Neuron (in vitro differentiated cells): ENCODE measurements around the gene TLR7.

Experiments used
- H2AFZ ChIP-seq: one replicate; pipeline ENCODE4 v1.6.1; 2013; ENCODE audit warnings: low read depth, mild to moderate bottlenecking, inconsistent platforms, low read length, moderate library complexity
- H3K27me3 ChIP-seq: one replicate; pipeline ENCODE4 v1.6.1; 2013; ENCODE audit warnings: low read length; ENCODE audit not compliant: insufficient read depth
- H3K36me3 ChIP-seq: one replicate; pipeline ENCODE4 v1.6.1; 2013; ENCODE audit warnings: low read length; ENCODE audit not compliant: insufficient read depth
- H3K4me1 ChIP-seq: one replicate; pipeline ENCODE4 v1.6.1; 2013; ENCODE audit warnings: low read length; ENCODE audit not compliant: insufficient read depth
- H3K4me3 ChIP-seq: 2 replicates; pipeline ENCODE4 v1.5.1; 2013; ENCODE audit warnings: mild to moderate bottlenecking, low read length, moderate library complexity
- H3K9me3 ChIP-seq: one replicate; pipeline ENCODE4 v1.6.1; 2013; ENCODE audit warnings: low read length

The TLR7 gene

DNA sequence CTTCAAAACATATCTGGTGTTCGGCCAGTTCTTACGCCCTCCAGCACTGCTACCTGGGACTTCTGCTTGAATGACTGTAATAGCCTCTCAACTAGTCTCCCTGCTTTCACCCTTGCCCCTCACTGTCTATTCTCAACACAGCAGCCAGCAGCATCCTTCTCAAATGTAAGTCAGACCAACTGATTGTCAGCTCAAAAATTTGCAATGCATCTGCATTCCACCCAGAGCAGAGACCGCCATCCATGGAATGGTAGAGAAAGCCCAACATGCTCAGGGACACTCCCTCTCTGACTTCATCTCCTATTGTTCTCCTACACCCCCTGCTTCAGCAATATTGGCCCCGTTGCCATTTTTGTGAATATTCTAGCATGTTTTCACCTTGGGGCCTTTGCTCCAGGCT lies 5.9 kb downstream of the TLR7 start:
- no peaks in the 10 kb centered on the region for H3K4me1 ChIP-seq
- H3K36me3 ChIP-seq, result no peaks in the 10 kb centered on the region
- no peak overlapping the region for H2AFZ ChIP-seq
- no peaks in the 10 kb centered on the region for H3K9me3 ChIP-seq
- H3K4me3 ChIP-seq, result no peak overlapping the region
- H3K27me3 ChIP-seq, result no peaks in the 10 kb centered on the region

DNA sequence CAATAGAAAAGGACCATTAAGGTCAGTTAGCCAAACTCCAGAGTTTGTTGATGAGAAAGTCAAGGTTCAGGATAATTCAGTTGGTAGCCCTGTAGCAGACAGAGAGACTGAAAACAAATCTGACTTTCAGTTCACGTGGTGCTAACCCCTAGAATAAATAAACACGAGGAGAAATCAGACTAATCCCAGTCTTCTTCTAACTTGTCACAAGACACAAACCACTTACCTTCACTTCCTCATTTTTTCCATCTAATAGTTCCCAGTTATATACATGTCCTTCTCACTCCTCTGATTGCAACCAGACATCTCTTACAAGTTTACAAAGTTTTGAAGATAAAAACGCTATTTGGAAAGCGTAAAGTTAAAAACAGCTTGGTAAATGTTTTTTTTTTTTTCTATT lies 7.7 kb downstream of the TLR7 start:
- Histone ChIP-seq H3K36me3 (no peaks in the 10 kb centered on the region), H3K4me1 (no peaks in the 10 kb centered on the region), H3K4me3 (no peak overlapping the region), H3K9me3 (no peaks in the 10 kb centered on the region), H3K27me3 (no peaks in the 10 kb centered on the region), H2AFZ (no peak overlapping the region)

DNA sequence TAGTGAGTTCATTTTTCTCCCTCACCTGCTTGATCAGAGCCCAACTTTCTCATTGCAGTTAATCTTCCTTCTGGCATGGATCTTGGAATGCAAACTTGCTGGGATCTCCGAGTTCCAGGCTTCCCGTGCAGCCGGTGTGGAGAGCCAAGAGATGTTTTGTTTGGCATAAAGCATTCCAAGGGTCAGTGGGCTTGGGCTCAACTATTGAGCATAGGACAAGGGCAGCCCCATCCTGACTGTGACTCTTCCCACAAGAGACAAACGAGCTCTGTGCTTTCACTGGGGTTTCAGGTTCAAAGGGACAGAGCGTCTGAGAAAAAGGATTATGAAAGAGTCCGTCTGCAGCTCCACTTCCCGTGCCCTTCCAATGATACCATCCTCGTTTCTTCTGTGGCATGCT lies 10.5 kb downstream of the TLR7 start:
- Histone ChIP-seq H3K27me3 (peaks cover 3% of the 10 kb centered on the region), H3K9me3 (no peaks in the 10 kb centered on the region), H3K4me1 (no peaks in the 10 kb centered on the region)

DNA sequence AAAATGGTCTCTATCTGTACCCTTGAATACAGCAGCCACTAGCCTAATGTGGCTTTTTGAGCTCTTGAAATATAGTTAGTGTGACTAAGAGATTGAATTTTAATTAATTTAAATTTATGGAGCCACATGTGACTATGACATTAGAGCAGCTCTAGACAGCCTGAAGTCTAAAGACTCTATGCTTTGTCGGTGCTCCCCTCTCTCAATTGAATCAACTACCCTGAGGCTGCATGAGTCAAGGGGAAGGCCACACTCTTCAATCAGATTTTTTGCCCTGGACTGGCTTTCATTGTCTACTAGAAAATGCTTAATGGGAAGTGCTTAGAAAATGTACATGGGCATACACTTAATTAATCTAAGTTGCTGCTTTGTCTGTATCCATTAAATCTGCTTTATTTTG lies 11.7 kb downstream of the TLR7 start:
- Histone ChIP-seq H2AFZ (no peak overlapping the region), H3K4me1 (no peaks in the 10 kb centered on the region), H3K4me3 (no peak overlapping the region), H3K36me3 (no peaks in the 10 kb centered on the region), H3K27me3 (peaks cover 3% of the 10 kb centered on the region), H3K9me3 (no peaks in the 10 kb centered on the region)

More for the DNA sequence above, 10.5 kb downstream of the TLR7 start:
- Histone ChIP-seq H3K4me3 (no peak overlapping the region), H2AFZ (no peak overlapping the region), H3K36me3 (no peaks in the 10 kb centered on the region)

DNA sequence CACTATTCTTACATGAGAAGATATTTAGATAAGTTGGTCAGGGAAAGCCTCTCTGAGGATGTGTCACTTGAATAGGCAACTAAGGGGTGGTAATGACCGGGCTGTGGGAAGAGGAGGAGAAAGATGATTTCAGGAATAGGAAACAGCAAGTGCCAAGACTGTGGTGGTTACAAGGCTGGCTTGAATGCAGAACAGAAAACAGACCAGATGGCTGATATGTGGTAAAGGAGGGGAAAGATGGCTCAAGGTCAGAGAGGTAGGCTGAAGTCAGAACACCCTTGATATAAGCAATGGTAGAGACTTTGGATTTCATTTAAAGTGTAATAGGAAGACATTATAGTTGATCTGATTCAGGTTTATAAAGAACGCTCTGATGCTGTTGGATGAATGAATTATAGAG lies 15.0 kb downstream of the TLR7 start:
- Histone ChIP-seq H3K9me3 (no peaks in the 10 kb centered on the region), H3K27me3 (peaks cover 5% of the 10 kb centered on the region), H3K36me3 (no peaks in the 10 kb centered on the region), H3K4me1 (no peaks in the 10 kb centered on the region), H3K4me3 (no peak overlapping the region), H2AFZ (no peak overlapping the region)

DNA sequence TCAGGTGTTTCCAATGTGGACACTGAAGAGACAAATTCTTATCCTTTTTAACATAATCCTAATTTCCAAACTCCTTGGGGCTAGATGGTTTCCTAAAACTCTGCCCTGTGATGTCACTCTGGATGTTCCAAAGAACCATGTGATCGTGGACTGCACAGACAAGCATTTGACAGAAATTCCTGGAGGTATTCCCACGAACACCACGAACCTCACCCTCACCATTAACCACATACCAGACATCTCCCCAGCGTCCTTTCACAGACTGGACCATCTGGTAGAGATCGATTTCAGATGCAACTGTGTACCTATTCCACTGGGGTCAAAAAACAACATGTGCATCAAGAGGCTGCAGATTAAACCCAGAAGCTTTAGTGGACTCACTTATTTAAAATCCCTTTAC lies 18.6 kb downstream of the TLR7 start:
- no peak overlapping the region for H2AFZ ChIP-seq
- no peaks in the 10 kb centered on the region for H3K9me3 ChIP-seq

DNA sequence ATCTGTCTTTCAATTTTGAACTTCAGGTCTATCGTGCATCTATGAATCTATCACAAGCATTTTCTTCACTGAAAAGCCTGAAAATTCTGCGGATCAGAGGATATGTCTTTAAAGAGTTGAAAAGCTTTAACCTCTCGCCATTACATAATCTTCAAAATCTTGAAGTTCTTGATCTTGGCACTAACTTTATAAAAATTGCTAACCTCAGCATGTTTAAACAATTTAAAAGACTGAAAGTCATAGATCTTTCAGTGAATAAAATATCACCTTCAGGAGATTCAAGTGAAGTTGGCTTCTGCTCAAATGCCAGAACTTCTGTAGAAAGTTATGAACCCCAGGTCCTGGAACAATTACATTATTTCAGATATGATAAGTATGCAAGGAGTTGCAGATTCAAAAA lies 19.7 kb downstream of the TLR7 start:
- Histone ChIP-seq H3K9me3 (no peaks in the 10 kb centered on the region), H3K27me3 (peaks cover 3% of the 10 kb centered on the region), H3K4me1 (no peaks in the 10 kb centered on the region)

More for the DNA sequence above, 18.6 kb downstream of the TLR7 start:
- H3K36me3 ChIP-seq, result no peaks in the 10 kb centered on the region
- peaks cover 3% of the 10 kb centered on the region for H3K27me3 ChIP-seq
- no peaks in the 10 kb centered on the region for H3K4me1 ChIP-seq
- no peak overlapping the region for H3K4me3 ChIP-seq

DNA sequence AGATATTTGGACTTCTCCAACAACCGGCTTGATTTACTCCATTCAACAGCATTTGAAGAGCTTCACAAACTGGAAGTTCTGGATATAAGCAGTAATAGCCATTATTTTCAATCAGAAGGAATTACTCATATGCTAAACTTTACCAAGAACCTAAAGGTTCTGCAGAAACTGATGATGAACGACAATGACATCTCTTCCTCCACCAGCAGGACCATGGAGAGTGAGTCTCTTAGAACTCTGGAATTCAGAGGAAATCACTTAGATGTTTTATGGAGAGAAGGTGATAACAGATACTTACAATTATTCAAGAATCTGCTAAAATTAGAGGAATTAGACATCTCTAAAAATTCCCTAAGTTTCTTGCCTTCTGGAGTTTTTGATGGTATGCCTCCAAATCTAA lies 20.3 kb downstream of the TLR7 start:
- Histone ChIP-seq H3K4me3 (no peak overlapping the region), H2AFZ (no peak overlapping the region), H3K27me3 (peaks cover 3% of the 10 kb centered on the region), H3K9me3 (no peaks in the 10 kb centered on the region), H3K36me3 (no peaks in the 10 kb centered on the region), H3K4me1 (no peaks in the 10 kb centered on the region)

More for the DNA sequence above, 19.7 kb downstream of the TLR7 start:
- no peaks in the 10 kb centered on the region for H3K36me3 ChIP-seq
- no peak overlapping the region for H3K4me3 ChIP-seq
- H2AFZ ChIP-seq, result no peak overlapping the region

DNA sequence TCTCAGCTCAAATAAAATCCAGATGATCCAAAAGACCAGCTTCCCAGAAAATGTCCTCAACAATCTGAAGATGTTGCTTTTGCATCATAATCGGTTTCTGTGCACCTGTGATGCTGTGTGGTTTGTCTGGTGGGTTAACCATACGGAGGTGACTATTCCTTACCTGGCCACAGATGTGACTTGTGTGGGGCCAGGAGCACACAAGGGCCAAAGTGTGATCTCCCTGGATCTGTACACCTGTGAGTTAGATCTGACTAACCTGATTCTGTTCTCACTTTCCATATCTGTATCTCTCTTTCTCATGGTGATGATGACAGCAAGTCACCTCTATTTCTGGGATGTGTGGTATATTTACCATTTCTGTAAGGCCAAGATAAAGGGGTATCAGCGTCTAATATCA lies 20.9 kb downstream of the TLR7 start:
- Histone ChIP-seq H3K4me1 (no peaks in the 10 kb centered on the region), H3K36me3 (no peaks in the 10 kb centered on the region), H3K4me3 (no peak overlapping the region), H3K9me3 (no peaks in the 10 kb centered on the region), H3K27me3 (peaks cover 3% of the 10 kb centered on the region), H2AFZ (no peak overlapping the region)

DNA sequence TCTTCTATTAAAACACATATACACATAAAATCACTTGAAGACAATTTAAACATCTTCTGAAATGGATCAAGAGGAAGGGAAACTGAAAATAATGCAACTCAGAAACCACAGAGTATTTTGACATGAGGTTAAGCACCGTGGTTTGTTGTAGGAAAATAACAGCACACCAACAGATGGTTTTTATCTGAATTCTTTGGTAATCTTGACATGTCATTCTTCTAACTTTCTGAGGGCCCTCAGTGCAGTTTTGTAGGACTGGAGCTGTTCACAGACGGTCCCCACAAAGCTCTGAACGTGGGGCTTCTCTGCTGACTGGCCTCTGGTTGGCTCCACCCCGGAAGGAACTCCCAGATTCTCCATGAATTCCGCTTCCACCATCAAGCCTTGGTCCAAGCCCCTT lies 23.6 kb downstream of the TLR7 start:
- Histone ChIP-seq H2AFZ (no peak overlapping the region), H3K27me3 (no peaks in the 10 kb centered on the region), H3K36me3 (no peaks in the 10 kb centered on the region), H3K4me1 (no peaks in the 10 kb centered on the region), H3K9me3 (no peaks in the 10 kb centered on the region), H3K4me3 (no peak overlapping the region)

DNA sequence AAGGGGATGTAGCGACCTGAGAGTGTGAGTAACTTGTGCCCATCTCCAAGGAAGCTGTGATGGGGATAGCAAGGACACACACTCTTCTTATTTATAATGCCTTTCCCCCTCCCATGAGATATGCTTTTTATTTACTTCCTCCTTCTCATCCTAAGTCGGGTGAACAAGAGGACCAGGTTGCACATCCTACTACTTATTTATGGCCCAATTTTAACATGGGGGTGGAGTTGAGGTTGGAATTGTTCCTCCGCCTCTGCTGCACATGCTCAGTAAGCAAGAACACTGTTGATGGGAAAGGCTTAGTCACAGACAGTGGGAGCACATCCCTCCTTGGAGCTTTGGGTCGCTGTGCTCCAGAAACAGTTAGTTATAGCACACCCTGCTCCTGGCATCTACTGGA lies 24.3 kb downstream of the TLR7 start:
- H3K27me3 ChIP-seq, result no peaks in the 10 kb centered on the region
- no peak overlapping the region for H2AFZ ChIP-seq
- no peaks in the 10 kb centered on the region for H3K9me3 ChIP-seq
- H3K36me3 ChIP-seq, result no peaks in the 10 kb centered on the region
- H3K4me3 ChIP-seq, result no peak overlapping the region
- H3K4me1 ChIP-seq, result no peaks in the 10 kb centered on the region

DNA sequence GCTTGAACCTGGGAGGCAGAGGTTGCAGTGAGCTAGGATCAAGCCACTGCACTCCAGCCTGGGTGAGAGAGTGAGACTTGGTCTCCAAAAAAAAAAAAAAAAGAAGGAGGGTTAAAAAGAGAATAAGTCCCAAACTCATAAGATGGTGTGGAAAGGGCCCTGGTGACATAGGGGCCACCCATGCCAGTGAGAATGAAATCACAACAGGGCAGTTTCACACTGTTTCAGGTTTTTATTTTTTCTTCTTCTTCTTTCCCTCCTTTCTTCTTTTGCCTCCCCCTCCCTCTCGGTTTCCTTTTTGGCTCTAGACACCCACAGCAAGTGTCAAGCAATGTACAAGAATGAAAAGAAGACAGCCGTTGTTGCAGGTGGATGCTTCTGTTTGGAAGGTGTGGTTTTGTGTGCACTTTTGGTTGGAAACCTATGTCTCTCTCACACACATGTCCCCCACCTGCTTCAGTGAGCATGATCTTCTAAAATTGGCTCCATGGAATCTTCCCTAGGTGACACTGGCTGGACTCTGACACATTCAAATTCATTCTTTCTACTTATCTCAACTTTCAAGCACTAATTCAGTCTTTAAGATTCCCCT lies 25.1 kb downstream of the TLR7 start:
- Histone ChIP-seq H3K36me3 (no peaks in the 10 kb centered on the region), H2AFZ (no peak overlapping the region), H3K4me1 (no peaks in the 10 kb centered on the region), H3K4me3 (no peak overlapping the region), H3K27me3 (no peaks in the 10 kb centered on the region), H3K9me3 (no peaks in the 10 kb centered on the region)

DNA sequence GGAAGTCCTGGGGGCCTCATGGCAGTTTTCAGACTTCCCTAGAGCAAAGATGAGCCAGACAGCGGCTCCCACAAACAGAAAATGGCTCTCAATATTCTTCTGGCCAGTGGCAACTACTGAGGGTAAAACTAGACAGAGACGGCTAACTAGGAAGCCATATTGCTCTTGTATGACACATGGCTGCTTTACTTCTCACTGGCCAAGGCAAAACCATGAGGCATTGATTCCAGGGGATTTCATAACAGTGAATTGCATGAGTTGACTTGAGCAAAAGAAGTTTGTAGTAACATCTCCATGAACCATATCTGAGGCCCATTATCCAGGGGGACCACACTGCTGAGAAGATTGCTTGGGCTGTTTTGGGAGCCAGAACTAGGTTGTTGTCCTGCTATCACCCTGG lies 25.8 kb downstream of the TLR7 start:
- Histone ChIP-seq H3K36me3 (no peaks in the 10 kb centered on the region), H3K4me1 (no peaks in the 10 kb centered on the region), H3K27me3 (no peaks in the 10 kb centered on the region), H2AFZ (no peak overlapping the region), H3K9me3 (no peaks in the 10 kb centered on the region), H3K4me3 (no peak overlapping the region)
